ENCODE data around the gene SERPINB6.
"Not testable (repeated sequence)": the region's sequence is repeated elsewhere in the genome, so short reads cannot be mapped to it uniquely, and the experiment has no call there.

The SERPINB6 gene

GRCh38 chr6:2979819-2980464 is 8.6 kb upstream of the SERPINB6 start:
- DNase-seq: no peak

GRCh38 chr6:2978923-2979322 is 7.6 kb upstream of the SERPINB6 start:
- DNase-seq: no peak

GRCh38 chr6:2977799-2978590 is 6.6 kb upstream of the SERPINB6 start:
- DNase-seq: no peak

GRCh38 chr6:2977290-2977689 is 5.9 kb upstream of the SERPINB6 start:
- no peak for DNase-seq

- DNase-seq: no peak
These were observed 5.3 kb upstream of the SERPINB6 start for GRCh38 chr6:2976571-2977085.

- no peak for DNase-seq
These were observed 4.7 kb upstream of the SERPINB6 start for GRCh38 chr6:2976060-2976459.

- no peak for DNase-seq
These were observed 2.3 kb upstream of the SERPINB6 start for GRCh38 chr6:2973676-2974075.

- not testable (repeated sequence) for DNase-seq
These were observed 1.8 kb upstream of the SERPINB6 start for GRCh38 chr6:2973180-2973579.

GRCh38 chr6:2972685-2973084 is 1.3 kb upstream of the SERPINB6 start:
- not testable (repeated sequence) for DNase-seq

GRCh38 chr6:2972219-2972487 is 786 bp upstream of the SERPINB6 start:
- not testable (repeated sequence) for DNase-seq

GRCh38 chr6:2970753-2971419 is 481 bp downstream of the SERPINB6 start:
- DNase-seq: peak; percentile 77

- DNase-seq: no peak
These were observed 1.2 kb downstream of the SERPINB6 start for GRCh38 chr6:2970034-2970685.

GRCh38 chr6:2969549-2969948 is 1.8 kb downstream of the SERPINB6 start:
- no peak for DNase-seq

- DNase-seq: no peak
These were observed 2.7 kb downstream of the SERPINB6 start for GRCh38 chr6:2968600-2969135.

- DNase-seq: no peak
These were observed 3.4 kb downstream of the SERPINB6 start for GRCh38 chr6:2967936-2968335.

GRCh38 chr6:2966347-2966746 is 5.0 kb downstream of the SERPINB6 start:
- DNase-seq: no peak

- no peak for DNase-seq
These were observed 6.4 kb downstream of the SERPINB6 start for GRCh38 chr6:2964793-2965505.

GRCh38 chr6:2963756-2964155 is 7.6 kb downstream of the SERPINB6 start:
- no peak for DNase-seq

- DNase-seq: no peak
These were observed 8.7 kb downstream of the SERPINB6 start for GRCh38 chr6:2962636-2963035.

GRCh38 chr6:2962004-2962403 is 9.4 kb downstream of the SERPINB6 start:
- no peak for DNase-seq

GRCh38 chr6:2961506-2961905 is 9.9 kb downstream of the SERPINB6 start:
- no peak for DNase-seq

GRCh38 chr6:2960935-2961334 is 10.4 kb downstream of the SERPINB6 start:
- DNase-seq: no peak

Data from right kidney (tissue), 1 donor.